ENCODE results near the gene AIPL1. TPM values are rescaled to one million over a fixed set of nuclear protein-coding genes. Genes with fewer than 3 reads are reported as not detected.

Gene AIPL1
- total RNA-seq, 1 experiment from 2014 or later: not detected

GRCh38 chr17:6478486-6478885 is 43.6 kb upstream of the AIPL1 start:
- intact Hi-C loops (cut with micrococcal nuclease): no loop called here
- POLR2A ChIA-PET: no interaction called here
- no peaks in the 10 kb centered on the region for H3K36me3 ChIP-seq (ENCODE audit: control insufficient read depth in 1 of 2, insufficient read depth in 2 of 2, low read length in 2 of 2)
- no peak overlapping the region for H3K4me2 ChIP-seq (ENCODE audit: low read length)
- no peaks in the 10 kb centered on the region for H3K4me1 ChIP-seq (ENCODE audit: control insufficient read depth in 1 of 2, insufficient read depth in 2 of 2, low read length in 2 of 2)
- H3K79me2 ChIP-seq (ENCODE audit: insufficient read depth, low read length): no peaks in the 10 kb centered on the region
- no peak overlapping the region for H2AFZ ChIP-seq (ENCODE audit: low read depth, low read length, poor library complexity, severe bottlenecking)
- H3K27ac ChIP-seq (ENCODE audit: low read depth, low read length): no peak overlapping the region
- ATAC-seq: no peak
- no peaks in the 10 kb centered on the region for H4K20me1 ChIP-seq (ENCODE audit: insufficient read depth)
- H3K9me2 ChIP-seq (ENCODE audit: insufficient read depth): no peaks in the 10 kb centered on the region
- TF ChIP-seq EZH2 (IDR thresholded peaks at IDR 0.05) (no peak), POLR2A (IDR thresholded peaks at IDR 0.05; ENCODE audit: borderline replicate concordance, extremely low read depth, insufficient read depth, insufficient read length) (no peak), CBX3 (IDR thresholded peaks at IDR 0.05; ENCODE audit: low read depth) (no peak), TCF7L2 (IDR thresholded peaks at IDR 0.05; ENCODE audit: borderline replicate concordance, extremely low read depth, insufficient read depth, insufficient read length) (no peak), ELF1 (IDR thresholded peaks at IDR 0.05; ENCODE audit: borderline replicate concordance, low read depth) (no peak), JUND (IDR thresholded peaks at IDR 0.05) (no peak), SIN3A (IDR thresholded peaks at IDR 0.05; ENCODE audit: low read depth) (no peak)
- no peak overlapping the region for H3K4me3 ChIP-seq (replicated peaks in 1 of 2; ENCODE audit: low read depth in 1 of 2, low read length in 2 of 2)
- DNase-seq (ENCODE audit: low read depth, low spot score): no peak
- no peaks in the 10 kb centered on the region for H3K9me3 ChIP-seq (ENCODE audit: control insufficient read depth in 1 of 2, insufficient read depth in 1 of 2, low read depth in 1 of 2, low read length in 2 of 2)
- BruUV-seq (replicated peaks): no TSS peak
- CTCF ChIA-PET: no interaction called here
- RAD21 ChIA-PET (ENCODE audit: low non-redundant PET in 1 of 2, low total read pairs in 2 of 2, uncharacterized antibody in 2 of 2, unreplicated experiment in 2 of 2): no interaction called here
- H3K9ac ChIP-seq (ENCODE audit: low read length): no peak overlapping the region
- H3K27me3 ChIP-seq (ENCODE audit: insufficient read depth, low read length): no peaks in the 10 kb centered on the region

- CTCF ChIA-PET: no interaction called here
- Histone ChIP-seq H3K9me3 (ENCODE audit: control insufficient read depth in 1 of 2, insufficient read depth in 1 of 2, low read depth in 1 of 2, low read length in 2 of 2) (no peaks in the 10 kb centered on the region), H3K4me3 (replicated peaks in 1 of 2; ENCODE audit: low read depth in 1 of 2, low read length in 2 of 2) (no peak overlapping the region), H3K4me1 (ENCODE audit: control insufficient read depth in 1 of 2, insufficient read depth in 2 of 2, low read length in 2 of 2) (peaks cover 0 to 1% of the 10 kb centered on the region in 2 experiments; a peak in 1 of 4 replicates), H3K27me3 (ENCODE audit: insufficient read depth, low read length) (no peaks in the 10 kb centered on the region), H3K4me2 (ENCODE audit: low read length) (no peak overlapping the region), H3K9ac (ENCODE audit: low read length) (no peak overlapping the region), H3K79me2 (ENCODE audit: insufficient read depth, low read length) (no peaks in the 10 kb centered on the region), H4K20me1 (ENCODE audit: insufficient read depth) (no peaks in the 10 kb centered on the region), H2AFZ (ENCODE audit: low read depth, low read length, poor library complexity, severe bottlenecking) (no peak overlapping the region), H3K9me2 (ENCODE audit: insufficient read depth) (no peaks in the 10 kb centered on the region), H3K36me3 (ENCODE audit: control insufficient read depth in 1 of 2, insufficient read depth in 2 of 2, low read length in 2 of 2) (no peaks in the 10 kb centered on the region), H3K27ac (ENCODE audit: low read depth, low read length) (no peak overlapping the region)
- intact Hi-C loops (cut with micrococcal nuclease): no loop called here
- POLR2A ChIA-PET: no interaction called here
- no TSS peak for BruUV-seq (replicated peaks)
- RAD21 ChIA-PET (ENCODE audit: low non-redundant PET in 1 of 2, low total read pairs in 2 of 2, uncharacterized antibody in 2 of 2, unreplicated experiment in 2 of 2): no interaction called here
- ATAC-seq: no peak
- DNase-seq (ENCODE audit: low read depth, low spot score): no peak
- TF ChIP-seq, protein P1, sequence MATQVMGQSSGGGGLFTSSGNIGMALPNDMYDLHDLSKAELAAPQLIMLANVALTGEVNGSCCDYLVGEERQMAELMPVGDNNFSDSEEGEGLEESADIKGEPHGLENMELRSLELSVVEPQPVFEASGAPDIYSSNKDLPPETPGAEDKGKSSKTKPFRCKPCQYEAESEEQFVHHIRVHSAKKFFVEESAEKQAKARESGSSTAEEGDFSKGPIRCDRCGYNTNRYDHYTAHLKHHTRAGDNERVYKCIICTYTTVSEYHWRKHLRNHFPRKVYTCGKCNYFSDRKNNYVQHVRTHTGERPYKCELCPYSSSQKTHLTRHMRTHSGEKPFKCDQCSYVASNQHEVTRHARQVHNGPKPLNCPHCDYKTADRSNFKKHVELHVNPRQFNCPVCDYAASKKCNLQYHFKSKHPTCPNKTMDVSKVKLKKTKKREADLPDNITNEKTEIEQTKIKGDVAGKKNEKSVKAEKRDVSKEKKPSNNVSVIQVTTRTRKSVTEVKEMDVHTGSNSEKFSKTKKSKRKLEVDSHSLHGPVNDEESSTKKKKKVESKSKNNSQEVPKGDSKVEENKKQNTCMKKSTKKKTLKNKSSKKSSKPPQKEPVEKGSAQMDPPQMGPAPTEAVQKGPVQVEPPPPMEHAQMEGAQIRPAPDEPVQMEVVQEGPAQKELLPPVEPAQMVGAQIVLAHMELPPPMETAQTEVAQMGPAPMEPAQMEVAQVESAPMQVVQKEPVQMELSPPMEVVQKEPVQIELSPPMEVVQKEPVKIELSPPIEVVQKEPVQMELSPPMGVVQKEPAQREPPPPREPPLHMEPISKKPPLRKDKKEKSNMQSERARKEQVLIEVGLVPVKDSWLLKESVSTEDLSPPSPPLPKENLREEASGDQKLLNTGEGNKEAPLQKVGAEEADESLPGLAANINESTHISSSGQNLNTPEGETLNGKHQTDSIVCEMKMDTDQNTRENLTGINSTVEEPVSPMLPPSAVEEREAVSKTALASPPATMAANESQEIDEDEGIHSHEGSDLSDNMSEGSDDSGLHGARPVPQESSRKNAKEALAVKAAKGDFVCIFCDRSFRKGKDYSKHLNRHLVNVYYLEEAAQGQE (IDR thresholded peaks at IDR 0.05; ENCODE audit: low read depth): no peak
- TF ChIP-seq EZH2phosphoT487 (IDR thresholded peaks at IDR 0.05; ENCODE audit: borderline replicate concordance) (no peak), ZNF274 (IDR thresholded peaks at IDR 0.05; ENCODE audit: low read depth, low read length) (no peak), CTCF (IDR thresholded peaks at IDR 0.05 in 2 of 3, conservative IDR thresholded peaks at IDR 0.05 in 1 of 3; ENCODE audit: borderline replicate concordance in 1 of 3, insufficient read depth in 1 of 3, low read depth in 2 of 3, low read length in 2 of 3) (no peak), RAD21 (IDR thresholded peaks at IDR 0.05; ENCODE audit: low read depth) (no peak)
- TF ChIP-seq, protein P2, sequence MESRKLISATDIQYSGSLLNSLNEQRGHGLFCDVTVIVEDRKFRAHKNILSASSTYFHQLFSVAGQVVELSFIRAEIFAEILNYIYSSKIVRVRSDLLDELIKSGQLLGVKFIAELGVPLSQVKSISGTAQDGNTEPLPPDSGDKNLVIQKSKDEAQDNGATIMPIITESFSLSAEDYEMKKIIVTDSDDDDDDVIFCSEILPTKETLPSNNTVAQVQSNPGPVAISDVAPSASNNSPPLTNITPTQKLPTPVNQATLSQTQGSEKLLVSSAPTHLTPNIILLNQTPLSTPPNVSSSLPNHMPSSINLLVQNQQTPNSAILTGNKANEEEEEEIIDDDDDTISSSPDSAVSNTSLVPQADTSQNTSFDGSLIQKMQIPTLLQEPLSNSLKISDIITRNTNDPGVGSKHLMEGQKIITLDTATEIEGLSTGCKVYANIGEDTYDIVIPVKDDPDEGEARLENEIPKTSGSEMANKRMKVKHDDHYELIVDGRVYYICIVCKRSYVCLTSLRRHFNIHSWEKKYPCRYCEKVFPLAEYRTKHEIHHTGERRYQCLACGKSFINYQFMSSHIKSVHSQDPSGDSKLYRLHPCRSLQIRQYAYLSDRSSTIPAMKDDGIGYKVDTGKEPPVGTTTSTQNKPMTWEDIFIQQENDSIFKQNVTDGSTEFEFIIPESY (IDR thresholded peaks at IDR 0.05; ENCODE audit: extremely low read depth, insufficient replicate concordance, low read length): no peak
These were observed 43.0 kb upstream of the AIPL1 start for GRCh38 chr17:6477831-6478383.
